GM19043 (cell line): ENCODE results near the gene SPRN.
A peak's percentile ranks its signal among the peaks of the same experiment; 100 is the strongest.

Source experiments
- ATAC-seq: cut with Tn5 transposase; IDR thresholded peaks from one replicate; pipeline ENCODE4 v1.9.1; 2021; ENCODE audit warnings: low read depth; ENCODE audit not compliant: unreplicated experiment

Gene SPRN

DNA sequence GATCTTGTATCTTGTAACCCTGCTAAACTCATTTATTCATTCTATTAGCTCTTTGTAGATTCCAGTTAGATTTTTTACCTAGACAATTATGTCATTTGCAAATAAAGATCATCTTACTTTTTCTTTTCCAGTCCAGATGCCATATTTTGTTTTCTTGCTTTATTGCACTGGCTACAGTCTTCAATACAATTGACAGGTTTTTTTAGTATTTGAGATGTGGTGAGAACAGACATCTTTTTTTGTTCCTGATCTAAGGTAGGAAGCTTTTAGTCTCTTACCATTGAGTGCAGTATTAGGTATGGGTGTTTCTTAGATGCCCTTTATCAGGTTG lies 12.1 kb downstream of the SPRN start:
- no peak for ATAC-seq

DNA sequence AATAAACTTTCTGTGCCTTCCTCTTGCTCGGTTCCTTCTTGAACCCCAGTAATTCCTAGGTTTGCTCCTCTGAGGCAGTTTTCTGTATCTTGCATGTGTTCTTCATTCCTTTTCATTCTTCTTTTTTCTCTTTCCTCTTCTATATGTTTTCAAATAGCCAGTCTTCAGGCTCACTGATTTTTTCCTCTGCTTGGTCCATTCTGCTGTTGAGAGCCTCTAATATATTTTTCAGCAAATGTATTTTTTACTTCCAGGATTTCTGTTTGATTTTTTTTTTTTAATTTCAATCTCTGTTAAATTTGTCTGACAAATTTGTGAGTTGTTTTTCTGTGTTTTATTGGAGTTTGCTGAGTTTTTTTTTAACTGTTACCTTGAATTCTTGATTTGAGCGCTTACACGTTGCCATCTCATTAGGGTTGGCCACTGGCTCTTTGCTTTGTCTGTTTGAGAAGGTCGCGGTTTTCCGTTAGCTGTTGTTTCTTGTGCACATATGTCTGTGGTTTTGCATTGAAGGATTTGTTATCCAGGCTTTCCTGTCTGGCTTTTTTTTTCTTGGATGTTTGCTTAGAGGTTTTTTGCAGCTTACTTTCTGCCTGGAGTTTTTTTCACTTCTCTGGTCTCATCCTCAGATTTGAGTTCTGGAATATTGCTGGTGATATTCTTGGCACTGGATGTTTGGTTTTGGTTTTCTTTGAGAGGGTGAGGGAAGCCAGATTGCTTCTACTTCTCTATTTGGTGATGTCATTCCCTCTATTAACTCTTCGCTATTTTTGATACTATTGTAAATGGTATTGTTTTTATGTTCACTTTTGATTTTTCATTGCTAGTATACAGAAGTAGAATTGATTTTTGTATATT lies 12.7 kb downstream of the SPRN start:
- ATAC-seq = no peak

DNA sequence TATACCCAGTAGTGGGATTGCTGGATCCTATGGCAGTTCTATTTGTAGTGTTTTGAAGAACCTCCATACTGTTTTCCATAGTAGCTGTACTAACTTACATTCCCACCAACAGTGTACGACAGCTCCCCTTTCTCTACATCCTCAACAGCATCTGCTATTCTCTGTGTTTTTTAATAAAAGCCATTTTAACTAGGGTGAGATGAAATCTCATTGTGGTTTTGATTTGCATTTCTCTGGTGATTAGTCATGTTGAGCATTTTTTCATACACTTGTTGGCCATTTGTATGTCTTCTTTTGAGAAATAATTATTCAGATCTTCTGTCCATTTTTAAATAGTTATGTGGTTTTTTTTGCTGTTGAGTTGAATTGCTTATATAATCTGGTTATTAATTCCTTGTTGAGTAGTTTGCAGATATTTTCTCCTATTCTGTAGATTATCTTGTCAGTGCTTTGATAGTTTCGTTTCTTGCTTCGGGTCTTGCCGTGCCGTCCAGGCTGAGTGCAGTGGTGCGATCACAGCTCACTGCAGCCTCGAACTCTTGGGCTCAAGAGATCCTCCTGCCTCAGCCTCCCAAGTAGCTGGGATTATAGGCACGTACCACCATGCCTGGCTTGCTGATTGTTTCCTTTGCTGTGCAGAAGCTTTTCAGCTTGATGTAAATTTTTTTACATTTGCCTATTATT lies 18.4 kb downstream of the SPRN start:
- peak; percentile 58 for ATAC-seq

DNA sequence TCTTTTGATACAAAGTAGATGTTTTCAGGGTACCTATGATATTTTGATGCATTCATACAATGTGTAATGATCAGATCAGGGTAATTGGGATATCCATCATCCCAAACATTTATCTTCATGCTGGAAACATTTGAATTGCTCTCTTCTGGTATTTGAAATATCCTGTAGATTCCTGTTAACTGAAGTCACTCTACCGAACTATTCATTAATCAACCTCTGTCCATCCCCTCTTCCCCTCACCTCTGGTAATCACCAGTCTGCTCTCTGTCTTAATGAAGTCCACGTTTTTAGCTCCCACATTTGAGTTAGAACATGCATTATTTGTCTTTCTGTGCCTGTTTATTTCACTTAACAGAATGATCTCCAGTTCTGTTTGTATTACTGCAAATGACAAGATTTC lies 19.2 kb downstream of the SPRN start:
- ATAC-seq = no peak

DNA sequence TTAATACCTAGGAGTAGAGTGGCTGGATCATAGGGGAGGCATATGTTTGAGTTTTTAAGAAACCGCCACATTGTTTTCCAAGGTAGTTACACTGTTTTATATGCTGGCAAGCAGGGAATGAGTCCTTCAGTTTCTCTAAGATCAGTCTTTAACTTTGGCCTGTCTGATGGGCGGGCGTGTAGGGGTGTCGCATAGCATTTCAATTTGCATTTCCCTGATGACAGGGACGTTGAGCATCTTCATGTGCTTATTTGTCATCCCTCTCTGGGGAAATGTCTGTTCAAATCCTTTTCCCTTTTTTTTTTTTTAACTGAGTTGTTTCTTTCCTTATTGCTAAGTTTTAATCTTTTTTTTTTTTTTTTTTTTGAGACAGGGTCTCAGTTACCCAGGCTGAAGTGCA lies 20.6 kb downstream of the SPRN start:
- no peak for ATAC-seq

DNA sequence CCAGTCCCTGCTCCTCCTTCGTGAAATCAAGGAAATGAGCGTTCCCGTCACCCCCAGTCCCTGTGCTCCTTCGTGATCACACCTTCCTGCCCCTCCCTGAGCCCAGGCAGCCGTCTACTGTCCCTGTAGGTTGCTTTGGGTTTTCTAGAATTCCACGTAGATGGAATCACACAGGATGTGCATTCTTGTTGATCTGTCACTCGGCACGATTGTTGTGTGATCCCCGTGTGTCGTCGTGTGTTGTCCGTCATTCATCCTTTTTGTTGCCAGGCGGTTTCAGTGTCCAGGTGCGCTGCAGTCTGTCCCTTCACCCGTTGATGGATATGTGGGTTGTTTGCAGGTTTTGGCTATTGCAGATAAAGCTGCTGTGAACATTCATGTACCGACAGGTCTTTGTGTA lies 21.1 kb downstream of the SPRN start:
- no peak for ATAC-seq

DNA sequence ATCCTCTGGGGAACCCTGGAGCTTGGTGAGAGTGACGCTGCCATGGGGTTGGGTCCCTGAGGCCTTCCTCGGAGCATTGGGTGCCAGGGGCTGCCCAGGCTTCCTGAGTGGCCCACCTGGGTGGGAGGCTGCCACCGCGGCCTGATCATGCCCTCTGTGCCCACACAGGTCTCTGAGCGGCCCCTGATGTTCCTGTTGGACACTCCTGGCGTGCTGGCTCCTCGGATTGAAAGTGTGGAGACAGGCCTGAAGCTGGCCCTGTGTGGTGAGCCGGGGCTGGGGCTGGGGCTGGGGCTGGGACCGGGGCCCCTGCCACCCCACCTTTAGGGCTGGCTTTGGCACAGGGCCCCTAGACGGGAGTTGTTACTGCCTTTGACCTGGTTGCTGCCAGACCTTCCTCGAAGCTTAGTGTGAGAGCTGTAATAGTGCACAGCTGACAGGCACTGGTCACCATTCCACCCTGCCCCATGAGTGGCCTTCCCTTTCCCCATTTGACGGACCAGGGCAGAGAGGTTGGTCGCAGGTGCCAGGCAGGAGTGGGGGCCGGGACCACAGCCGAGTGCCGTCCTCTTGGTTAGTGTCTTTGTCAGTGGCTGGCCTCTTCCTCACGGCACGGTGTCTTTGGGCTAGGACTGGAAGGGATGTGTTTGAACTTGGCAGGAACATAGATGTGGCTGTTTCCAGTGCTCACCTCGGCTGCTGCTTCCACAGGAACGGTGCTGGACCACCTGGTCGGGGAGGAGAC lies 22.3 kb downstream of the SPRN start:
- ATAC-seq = no peak

DNA sequence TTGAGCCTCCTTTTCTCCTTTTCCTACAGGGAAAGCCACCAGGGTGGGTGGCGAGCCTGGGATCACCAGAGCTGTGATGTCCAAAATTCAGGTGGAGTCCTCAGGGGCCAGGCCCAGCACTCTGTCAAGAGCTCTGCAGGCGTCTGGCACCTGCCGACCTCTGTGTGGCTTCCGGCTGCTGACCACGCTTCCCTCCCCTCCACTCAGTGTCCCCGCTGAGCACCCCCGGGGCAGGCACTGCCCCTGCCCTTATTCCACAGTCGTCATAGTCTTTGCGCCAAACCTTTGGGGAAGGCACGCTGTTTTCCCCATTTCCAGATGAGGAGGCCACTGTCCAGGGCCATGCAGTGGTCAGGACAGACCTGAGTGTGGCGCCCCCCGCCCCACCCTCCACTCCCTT lies 22.9 kb downstream of the SPRN start:
- ATAC-seq = no peak

DNA sequence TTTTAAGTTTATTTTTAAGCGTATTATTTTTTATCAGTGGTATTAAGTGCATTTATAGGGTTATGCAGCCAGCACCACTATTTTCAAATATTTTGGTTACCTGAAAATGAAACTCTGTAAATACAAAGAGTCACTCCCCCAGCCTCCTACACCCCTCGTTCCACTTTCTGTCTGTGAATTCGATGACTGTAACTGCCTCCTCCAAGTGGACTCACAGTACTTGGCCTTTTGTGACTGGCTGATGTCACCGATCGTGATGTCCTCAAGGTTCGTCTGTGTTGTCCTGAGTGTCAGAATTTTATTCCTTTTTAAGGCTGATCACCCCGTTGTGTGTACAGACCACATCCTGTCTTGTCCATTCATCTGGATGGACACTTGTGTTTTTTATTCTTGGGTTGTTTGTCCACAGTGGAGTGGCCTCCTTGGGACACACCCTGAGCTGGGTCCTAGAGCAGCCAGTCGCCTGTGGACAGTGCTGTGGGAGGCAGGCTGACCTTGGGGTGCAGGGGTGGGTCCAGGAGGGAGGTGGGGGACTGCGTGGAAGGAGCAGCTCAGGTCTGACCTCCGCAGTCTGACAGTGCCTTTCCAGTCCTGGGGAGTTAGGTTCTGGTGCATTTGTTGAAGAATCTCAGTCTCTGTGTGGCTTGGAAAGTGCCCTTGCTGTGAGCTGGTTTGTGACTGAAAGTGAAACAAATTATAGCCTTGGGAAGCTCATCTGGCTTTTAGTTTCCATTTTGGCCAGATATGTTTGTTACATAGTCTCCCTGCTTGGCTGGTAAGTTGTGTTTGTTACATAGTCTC lies 23.6 kb downstream of the SPRN start:
- ATAC-seq = peak; percentile 85

DNA sequence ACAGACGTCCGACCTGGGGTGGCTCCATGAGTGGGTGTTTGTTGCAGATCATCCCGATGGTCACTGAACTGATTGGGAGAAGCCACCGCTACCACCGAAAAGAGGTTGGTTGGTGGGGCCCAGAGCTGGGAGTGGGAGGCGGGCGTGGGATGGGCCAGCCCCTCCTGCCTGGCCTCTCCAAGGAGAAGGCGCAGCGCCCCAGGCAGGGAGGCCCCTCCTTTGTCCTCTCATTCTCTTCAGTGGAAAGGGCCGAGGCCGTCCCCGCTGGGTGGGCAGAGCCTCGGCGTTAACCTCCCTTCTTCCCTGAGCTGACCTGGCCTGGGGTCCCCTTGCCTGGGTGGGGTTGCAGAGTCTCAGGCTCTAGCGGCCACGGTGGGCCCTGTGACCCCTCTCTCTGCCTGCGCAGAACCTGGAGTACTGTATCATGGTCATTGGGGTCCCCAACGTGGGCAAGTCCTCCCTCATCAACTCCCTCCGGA lies 25.3 kb downstream of the SPRN start:
- no peak for ATAC-seq

DNA sequence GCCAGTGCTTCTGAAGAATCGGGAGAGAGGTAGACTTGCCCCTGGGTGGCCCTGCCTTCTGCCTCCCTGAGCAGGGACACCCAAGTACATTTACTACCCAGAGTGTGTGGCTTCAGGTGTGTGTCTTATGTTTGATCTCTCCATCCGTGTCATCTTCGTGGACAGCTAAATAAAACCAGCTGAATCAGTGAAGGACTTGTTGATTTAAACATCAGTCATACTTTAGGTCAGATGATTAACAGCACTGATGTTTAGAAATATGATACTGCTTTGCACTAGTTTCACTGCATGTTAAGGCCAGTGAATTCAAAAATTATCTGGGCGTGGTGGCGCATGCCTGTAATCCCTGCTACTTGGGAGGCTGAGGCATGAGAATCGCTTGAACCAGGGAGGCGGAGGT lies 26.5 kb downstream of the SPRN start:
- no peak for ATAC-seq

DNA sequence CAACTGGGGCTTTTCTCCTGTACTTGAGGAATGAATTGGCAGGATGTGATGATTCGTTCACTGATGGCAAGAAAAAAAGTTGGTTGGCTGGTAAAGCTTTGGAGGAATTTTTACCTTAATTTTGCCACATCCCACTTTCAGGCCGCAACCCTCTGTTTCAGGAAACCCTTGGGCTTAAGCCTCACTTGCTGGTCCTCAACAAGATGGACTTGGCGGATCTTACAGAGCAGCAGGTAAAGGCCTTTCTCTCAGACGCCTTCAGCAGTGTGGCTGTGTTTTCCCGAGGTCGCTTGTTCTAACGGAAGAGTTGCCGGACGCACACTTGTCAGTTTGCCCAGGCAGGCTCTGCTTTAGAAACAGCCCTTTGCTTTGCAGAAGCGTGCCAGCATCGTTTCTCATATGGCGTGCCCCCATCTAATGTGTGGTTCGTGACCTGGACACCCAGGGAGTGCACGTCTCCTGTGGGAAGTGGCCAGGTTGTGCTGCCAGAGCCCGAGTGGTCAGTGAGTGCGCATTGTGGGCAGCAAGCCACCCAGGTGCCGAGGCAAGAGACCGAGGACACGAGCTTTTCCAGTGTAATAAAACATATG lies 28.3 kb downstream of the SPRN start:
- no peak for ATAC-seq

DNA sequence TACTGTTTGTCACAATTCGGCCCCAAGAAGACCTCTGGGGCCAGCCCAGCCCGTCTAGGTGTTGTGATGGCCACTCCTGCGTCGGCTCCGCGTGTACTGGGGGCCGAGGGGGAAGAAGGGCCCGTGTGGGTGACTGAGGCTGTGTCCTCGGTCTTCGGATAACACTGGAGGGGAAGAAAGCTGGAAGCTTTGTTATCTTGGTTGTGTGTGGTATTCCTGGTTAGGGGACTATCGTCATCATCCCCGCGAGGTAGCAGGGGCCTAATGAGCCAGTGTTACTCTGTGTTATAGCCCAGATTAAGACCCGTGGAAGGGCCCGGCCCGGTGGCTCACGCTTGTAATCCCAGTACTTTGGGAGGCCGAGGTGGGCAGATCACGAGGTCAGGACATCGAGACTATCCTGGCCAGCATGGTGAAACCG lies 29.6 kb downstream of the SPRN start:
- no peak for ATAC-seq

DNA sequence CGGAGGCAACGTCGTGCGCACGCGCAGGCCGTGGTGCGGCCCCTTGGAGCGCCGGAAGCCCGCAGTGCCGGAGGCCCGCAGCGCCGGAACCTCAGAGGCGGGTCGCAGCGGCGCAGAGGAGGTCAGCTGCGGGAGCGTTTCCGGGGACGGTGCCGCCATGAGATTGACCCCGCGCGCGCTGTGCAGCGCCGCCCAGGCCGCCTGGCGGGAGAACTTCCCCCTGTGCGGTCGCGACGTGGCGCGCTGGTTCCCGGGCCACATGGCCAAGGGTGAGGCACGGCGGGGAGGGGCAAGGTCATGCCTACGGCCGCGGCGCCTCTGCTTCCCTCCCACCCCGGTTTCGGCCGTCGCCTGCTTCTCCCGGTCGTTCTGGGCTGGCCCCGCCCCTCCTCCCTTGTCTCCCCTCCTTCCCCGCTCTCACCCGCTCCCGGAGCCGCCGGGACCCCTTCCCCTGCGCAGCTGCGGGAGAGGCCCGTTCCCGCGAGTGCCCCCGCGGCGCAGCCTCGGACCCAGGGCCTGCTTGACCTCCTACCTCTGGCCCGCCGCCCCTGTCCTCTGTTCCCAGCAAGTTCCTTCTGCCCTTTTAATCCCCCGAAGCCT lies 30.3 kb downstream of the SPRN start, which contains the start of gene MTG1:
MTG1 (plus strand) TSS at position 94 of the 600 bp plus-strand sequence; CDS start at position 158, 64 bp downstream.
- peak; percentile 51 for ATAC-seq

DNA sequence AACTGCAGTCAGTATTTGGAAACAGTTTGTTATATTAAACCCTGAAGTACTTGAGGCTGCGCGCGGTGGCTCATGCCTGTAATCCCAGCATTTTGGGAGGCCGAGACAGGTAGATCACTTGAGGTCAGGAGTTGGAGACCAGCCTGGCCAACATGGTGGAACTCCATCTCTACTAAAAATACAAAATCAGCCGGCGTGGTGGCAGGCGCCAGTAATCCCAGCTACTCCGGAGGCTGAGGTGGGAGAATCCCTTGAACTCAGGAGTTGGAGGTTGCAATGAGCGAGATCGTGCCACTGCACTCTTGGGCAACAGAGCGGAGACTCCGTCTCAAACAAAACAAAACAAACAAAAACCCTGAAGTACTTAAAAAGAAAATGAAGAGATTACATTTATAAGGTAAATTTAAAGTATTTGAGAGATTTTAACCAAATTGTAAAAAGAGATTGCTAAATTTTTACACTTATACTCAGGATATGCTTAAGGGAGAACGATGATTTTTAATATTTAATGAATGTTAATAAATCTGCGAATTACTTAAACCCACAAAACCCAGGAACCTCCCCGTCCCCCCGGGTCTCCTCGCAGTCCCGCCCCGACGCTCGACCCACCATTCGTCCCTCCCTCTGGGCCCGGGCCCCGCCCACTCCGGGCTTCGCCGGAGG lies 30.9 kb downstream of the SPRN start:
- no peak for ATAC-seq

DNA sequence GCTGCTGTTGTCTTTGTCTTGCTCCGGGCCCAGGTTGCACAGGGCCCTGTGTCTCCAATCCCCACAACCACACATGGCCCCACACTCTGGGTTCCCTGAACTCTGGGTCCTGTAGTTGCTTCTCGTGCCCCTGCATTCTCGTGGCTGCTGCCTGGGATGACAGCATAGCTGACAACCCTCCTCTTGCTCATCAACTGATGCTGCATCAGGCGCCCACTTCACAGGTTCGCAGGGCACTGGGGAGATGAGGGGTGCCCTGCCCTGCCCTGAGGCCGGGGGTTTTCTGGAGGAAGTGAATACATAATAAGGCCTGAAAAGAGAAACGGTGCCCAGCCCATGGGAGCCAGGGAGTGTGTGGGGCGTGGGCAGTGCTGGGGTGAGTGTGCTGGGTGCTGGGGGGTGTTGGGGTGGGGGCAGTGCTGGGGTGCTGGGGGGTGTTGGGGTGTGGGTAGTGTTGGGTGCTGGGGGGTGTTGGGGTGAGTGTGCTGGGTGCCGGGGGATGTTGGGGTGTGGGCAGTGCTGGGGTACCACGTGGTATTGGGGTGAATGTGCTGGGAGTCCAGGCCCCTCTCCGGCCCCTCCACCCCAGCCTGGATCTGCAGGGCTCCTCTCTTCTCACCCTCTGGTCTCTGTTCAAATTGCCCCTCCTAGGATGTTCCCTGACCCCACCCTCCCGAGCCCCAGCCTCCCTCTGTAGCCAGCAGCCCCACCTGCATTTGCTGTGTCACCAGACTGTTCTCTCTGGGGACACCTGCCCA lies 32.5 kb downstream of the SPRN start:
- ATAC-seq = no peak

DNA sequence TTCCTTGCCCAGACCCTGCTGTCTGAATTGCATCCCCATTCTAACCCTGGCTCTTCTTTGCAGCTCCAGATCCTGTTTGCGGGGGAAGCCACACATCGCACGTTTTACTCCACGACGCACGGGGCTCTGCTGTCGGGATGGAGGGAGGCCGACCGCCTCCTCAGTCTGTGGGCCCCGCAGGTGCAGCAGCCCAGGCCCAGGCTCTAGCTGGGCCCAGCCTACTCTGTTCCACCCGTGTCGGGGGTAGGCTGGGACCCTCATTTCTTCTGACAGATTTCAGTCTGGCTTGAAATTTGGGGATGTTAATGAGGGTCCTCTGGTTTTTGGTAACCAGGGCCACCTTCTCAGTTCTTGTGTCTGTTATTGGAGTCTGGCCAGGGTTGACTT lies 33.2 kb downstream of the SPRN start:
- ATAC-seq = no peak

DNA sequence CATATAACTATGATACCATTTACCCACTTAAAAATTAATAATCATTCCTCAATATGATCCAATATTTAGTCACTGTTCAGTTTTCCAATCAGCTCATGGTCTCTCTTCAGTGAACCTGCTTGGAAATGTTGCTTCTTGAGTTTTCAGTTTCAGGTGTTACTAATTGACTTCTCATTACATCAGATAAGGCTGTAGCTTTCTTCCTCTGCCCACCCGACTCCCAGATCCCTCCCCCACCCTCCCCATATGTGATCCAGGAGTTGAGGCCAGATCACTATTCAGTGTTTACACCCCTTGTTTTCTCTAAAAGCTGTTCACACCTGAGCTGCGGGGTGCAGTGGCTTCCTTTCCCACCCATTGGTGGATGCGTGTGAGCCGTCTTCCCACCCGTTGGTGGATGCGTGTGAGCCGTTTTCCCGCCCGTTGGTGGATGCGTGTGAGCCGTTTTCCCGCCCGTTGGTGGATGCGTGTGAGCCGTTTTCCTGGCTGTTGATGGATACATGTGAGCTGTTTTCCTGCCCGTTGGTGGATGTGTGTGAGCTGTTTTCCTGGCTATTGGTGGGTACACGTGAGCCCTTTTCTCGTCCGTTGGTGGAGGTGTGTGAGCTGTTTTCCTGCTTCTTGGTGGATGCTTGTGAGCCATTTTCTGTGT lies 33.7 kb downstream of the SPRN start:
- no peak for ATAC-seq
